ENCODE data around the gene MYL4. TPM values are rescaled to one million over a fixed set of nuclear protein-coding genes. Genes with fewer than 3 reads are reported as not detected.

The MYL4 gene
- total and polyA plus RNA-seq, 4 donors = 0.96 to 3.0 (median 2.1) TPM; not detected in 1

- H3K4me1 ChIP-seq (ENCODE audit: control insufficient read depth in 1 of 2, insufficient read depth in 2 of 2, low read length in 2 of 2) = no peaks in the 10 kb centered on the region
- H3K27me3 ChIP-seq (ENCODE audit: control insufficient read depth in 1 of 2, insufficient read depth in 2 of 2, low read length in 1 of 2) = no peaks in the 10 kb centered on the region
- H3K4me3 ChIP-seq (ENCODE audit: low read length in 2 of 2) = no peak overlapping the region
- H3K27ac ChIP-seq (ENCODE audit: low read depth in 1 of 2, low read length in 2 of 2) = no peak overlapping the region
- WGBS, 2 donors = 85 to 88% methylated on average over 4 of the region's 4 CpGs
- DNase-seq = no peak
- H3K9me3 ChIP-seq (ENCODE audit: control insufficient read depth, low read length) = no peaks in the 10 kb centered on the region
- no peak for ATAC-seq (ENCODE audit: low FRiP score)
- intact Hi-C loops (cut with DNase I) = no loop called here
- H3K36me3 ChIP-seq (ENCODE audit: control insufficient read depth in 1 of 2, insufficient read depth in 2 of 2, low read length in 1 of 2) = no peaks in the 10 kb centered on the region
Observed at GRCh38 chr17:47200325-47200664, 8.9 kb upstream of the MYL4 start.

- no peak for ATAC-seq (ENCODE audit: low FRiP score)
- 85 to 93% methylated on average over 4 of the region's 4 CpGs for WGBS, 2 donors
- intact Hi-C loops (cut with DNase I) = no loop called here
- Histone ChIP-seq H3K4me3 (ENCODE audit: low read length in 2 of 2) (no peak overlapping the region), H3K9me3 (ENCODE audit: control insufficient read depth, low read length) (no peaks in the 10 kb centered on the region), H3K4me1 (ENCODE audit: control insufficient read depth in 1 of 2, insufficient read depth in 2 of 2, low read length in 2 of 2) (no peaks in the 10 kb centered on the region), H3K36me3 (ENCODE audit: control insufficient read depth in 1 of 2, insufficient read depth in 2 of 2, low read length in 1 of 2) (no peaks in the 10 kb centered on the region), H3K27me3 (ENCODE audit: control insufficient read depth in 1 of 2, insufficient read depth in 2 of 2, low read length in 1 of 2) (no peaks in the 10 kb centered on the region), H3K27ac (ENCODE audit: low read depth in 1 of 2, low read length in 2 of 2) (no peak overlapping the region)
- DNase-seq = no peak
Observed at GRCh38 chr17:47201166-47201565, 8.0 kb upstream of the MYL4 start.

- Histone ChIP-seq H3K4me3 (ENCODE audit: low read length in 2 of 2) (no peak overlapping the region), H3K27me3 (ENCODE audit: control insufficient read depth in 1 of 2, insufficient read depth in 2 of 2, low read length in 1 of 2) (no peaks in the 10 kb centered on the region), H3K27ac (ENCODE audit: low read depth in 1 of 2, low read length in 2 of 2) (no peak overlapping the region), H3K36me3 (ENCODE audit: control insufficient read depth in 1 of 2, insufficient read depth in 2 of 2, low read length in 1 of 2) (no peaks in the 10 kb centered on the region), H3K4me1 (ENCODE audit: control insufficient read depth in 1 of 2, insufficient read depth in 2 of 2, low read length in 2 of 2) (no peaks in the 10 kb centered on the region), H3K9me3 (ENCODE audit: control insufficient read depth, low read length) (no peaks in the 10 kb centered on the region)
- WGBS, 2 donors = 79 to 80% methylated on average over 6 of the region's 6 CpGs
- ATAC-seq (ENCODE audit: low FRiP score) (no peak), DNase-seq (no peak)
- intact Hi-C loops (cut with DNase I) = no loop called here
Observed at GRCh38 chr17:47203984-47204721, 5.0 kb upstream of the MYL4 start.

- Histone ChIP-seq H3K9me3 (ENCODE audit: control insufficient read depth, low read length) (no peaks in the 10 kb centered on the region), H3K4me3 (ENCODE audit: low read length in 2 of 2) (no peak overlapping the region), H3K4me1 (ENCODE audit: control insufficient read depth in 1 of 2, insufficient read depth in 2 of 2, low read length in 2 of 2) (no peaks in the 10 kb centered on the region), H3K27me3 (ENCODE audit: control insufficient read depth in 1 of 2, insufficient read depth in 2 of 2, low read length in 1 of 2) (no peaks in the 10 kb centered on the region), H3K36me3 (ENCODE audit: control insufficient read depth in 1 of 2, insufficient read depth in 2 of 2, low read length in 1 of 2) (no peaks in the 10 kb centered on the region), H3K27ac (ENCODE audit: low read depth in 1 of 2, low read length in 2 of 2) (peak overlapping the region; percentile 29 to 77)
- DNase-seq = peak in 1 of 2 donors; percentile 61
- 10 to 12% methylated on average over 6 of the region's 6 CpGs for WGBS, 2 donors
- peak; percentile 69 for ATAC-seq (ENCODE audit: low FRiP score)
- intact Hi-C loops (cut with DNase I) = no loop called here
Observed at GRCh38 chr17:47204722-47205418, 4.3 kb upstream of the MYL4 start.

GRCh38 chr17:47205419-47205963, 3.7 kb upstream of the MYL4 start:
- Histone ChIP-seq H3K27me3 (ENCODE audit: control insufficient read depth in 1 of 2, insufficient read depth in 2 of 2, low read length in 1 of 2) (no peaks in the 10 kb centered on the region), H3K9me3 (ENCODE audit: control insufficient read depth, low read length) (no peaks in the 10 kb centered on the region), H3K27ac (ENCODE audit: low read depth in 1 of 2, low read length in 2 of 2) (peak overlapping the region; percentile 33 to 77), H3K36me3 (ENCODE audit: control insufficient read depth in 1 of 2, insufficient read depth in 2 of 2, low read length in 1 of 2) (no peaks in the 10 kb centered on the region), H3K4me1 (ENCODE audit: control insufficient read depth in 1 of 2, insufficient read depth in 2 of 2, low read length in 2 of 2) (no peaks in the 10 kb centered on the region), H3K4me3 (ENCODE audit: low read length in 2 of 2) (no peak overlapping the region)
- ATAC-seq (ENCODE audit: low FRiP score) = peak; percentile 26
- 37 to 48% methylated on average over 9 of the region's 9 CpGs for WGBS, 2 donors
- intact Hi-C loops (cut with DNase I) = no loop called here
- DNase-seq = peak in 1 of 2 donors; percentile 68

- Histone ChIP-seq H3K27ac (ENCODE audit: low read depth in 1 of 2, low read length in 2 of 2) (no peak overlapping the region), H3K27me3 (ENCODE audit: control insufficient read depth in 1 of 2, insufficient read depth in 2 of 2, low read length in 1 of 2) (no peaks in the 10 kb centered on the region), H3K36me3 (ENCODE audit: control insufficient read depth in 1 of 2, insufficient read depth in 2 of 2, low read length in 1 of 2) (no peaks in the 10 kb centered on the region), H3K4me1 (ENCODE audit: control insufficient read depth in 1 of 2, insufficient read depth in 2 of 2, low read length in 2 of 2) (no peaks in the 10 kb centered on the region), H3K9me3 (ENCODE audit: control insufficient read depth, low read length) (no peaks in the 10 kb centered on the region), H3K4me3 (ENCODE audit: low read length in 2 of 2) (no peak overlapping the region)
- 90 to 92% methylated on average over 8 of the region's 8 CpGs for WGBS, 2 donors
- intact Hi-C loops (cut with DNase I) = no loop called here
- ATAC-seq (ENCODE audit: low FRiP score) (no peak), DNase-seq (no peak)
Observed at GRCh38 chr17:47207143-47208067, 1.7 kb upstream of the MYL4 start.

GRCh38 chr17:47209499-47209898, 351 bp downstream of the MYL4 start:
- ATAC-seq (ENCODE audit: low FRiP score) = no peak
- no peak overlapping the region for H3K27ac ChIP-seq (ENCODE audit: low read depth in 1 of 2, low read length in 2 of 2)
- no peak overlapping the region for H3K4me3 ChIP-seq (ENCODE audit: low read length in 2 of 2)
- no peak for DNase-seq
- H3K36me3 ChIP-seq (ENCODE audit: control insufficient read depth in 1 of 2, insufficient read depth in 2 of 2, low read length in 1 of 2) = no peaks in the 10 kb centered on the region
- 98% methylated on average over 3 of the region's 3 CpGs for WGBS, 2 donors
- intact Hi-C loops (cut with DNase I) = no loop called here
- H3K27me3 ChIP-seq (ENCODE audit: control insufficient read depth in 1 of 2, insufficient read depth in 2 of 2, low read length in 1 of 2) = no peaks in the 10 kb centered on the region
- no peaks in the 10 kb centered on the region for H3K4me1 ChIP-seq (ENCODE audit: control insufficient read depth in 1 of 2, insufficient read depth in 2 of 2, low read length in 2 of 2)
- no peaks in the 10 kb centered on the region for H3K9me3 ChIP-seq (ENCODE audit: control insufficient read depth, low read length)

- intact Hi-C loops (cut with DNase I) = no loop called here
Observed at GRCh38 chr17:47210105-47210504, 957 bp downstream of the MYL4 start.

More at GRCh38 chr17:47210105-47210504, 957 bp downstream of the MYL4 start:
- H3K36me3 ChIP-seq (ENCODE audit: control insufficient read depth in 1 of 2, insufficient read depth in 2 of 2, low read length in 1 of 2) = no peaks in the 10 kb centered on the region
- no peak for DNase-seq
- H3K4me3 ChIP-seq (ENCODE audit: low read length in 2 of 2) = no peak overlapping the region
- no peaks in the 10 kb centered on the region for H3K4me1 ChIP-seq (ENCODE audit: control insufficient read depth in 1 of 2, insufficient read depth in 2 of 2, low read length in 2 of 2)
- no peaks in the 10 kb centered on the region for H3K27me3 ChIP-seq (ENCODE audit: control insufficient read depth in 1 of 2, insufficient read depth in 2 of 2, low read length in 1 of 2)
- H3K9me3 ChIP-seq (ENCODE audit: control insufficient read depth, low read length) = no peaks in the 10 kb centered on the region
- ATAC-seq (ENCODE audit: low FRiP score) = no peak
- WGBS, 2 donors = 46 to 64% methylated on average over 3 of the region's 3 CpGs
- H3K27ac ChIP-seq (ENCODE audit: low read depth in 1 of 2, low read length in 2 of 2) = no peak overlapping the region
